PC-9 (cell line): Measurements from ENCODE around the gene RING1. TPM values are rescaled to one million over a fixed set of nuclear protein-coding genes. Genes with fewer than 3 reads are reported as not detected.

ENCODE experiments used
- BruUV-seq: library from RNA; stranded (reverse); fragments of 400-500 nt; replicated peaks from 2 replicates; lab custom pipeline; 2021; lab: Mats Ljungman, UMichigan
- CTCF ChIA-PET: fragments of 300-600 bp; sonication (Branson Sonifier 250); formaldehyde crosslinking; loops from one replicate; lab custom pipeline; 2022; ENCODE audit warnings: antibody characterized with exemption; lab: Charles Lee
- POLR2A ChIA-PET: fragments of 300-600 bp; sonication (Branson Sonifier 250); formaldehyde crosslinking; loops from one replicate; lab custom pipeline; 2022; ENCODE audit warnings: antibody characterized with exemption; ENCODE audit not compliant: unreplicated experiment; lab: Charles Lee
- DNase-seq, 2 experiments: peaks; one replicate each; pipeline versions ENCODE4 v3.0.0 to v3.0.0-alpha.2; 2015 to 2022; ENCODE audit warnings: mixed read lengths in 1 of 2
- H2AFZ ChIP-seq: fragments of 200-600 bp; sonication (generic); 2 replicates; pipeline ENCODE4 v1.8.1; 2017; ENCODE audit warnings: antibody characterized with exemption
- H3F3A ChIP-seq: fragments of 200-600 bp; sonication (generic); 2 replicates; pipeline ENCODE4 v1.8.1; 2017; ENCODE audit warnings: antibody characterized with exemption, mild to moderate bottlenecking, low read depth; ENCODE audit not compliant: insufficient read depth
- H3K27ac ChIP-seq: fragments of 200-600 bp; sonication (generic); 2 replicates; pipeline ENCODE4 v1.6.1; 2016; ENCODE audit warnings: mixed run types
- H3K27me3 ChIP-seq: fragments of 200-600 bp; sonication (generic); 2 replicates; pipeline ENCODE4 v1.6.1; 2016; ENCODE audit warnings: low read depth, mixed run types; ENCODE audit not compliant: insufficient read depth
- H3K36me3 ChIP-seq: fragments of 200-600 bp; sonication (generic); 2 replicates; pipeline ENCODE4 v1.6.1; 2016; ENCODE audit warnings: low read depth, mixed run types
- H3K4me1 ChIP-seq: fragments of 200-600 bp; sonication (generic); replicated peaks from 2 replicates; pipeline ENCODE4 v1.6.1; 2016; ENCODE audit warnings: mixed run types; ENCODE audit not compliant: insufficient read depth
- H3K4me2 ChIP-seq: fragments of 200-600 bp; sonication (generic); 2 replicates; pipeline ENCODE4 v1.6.1; 2017; ENCODE audit warnings: mixed run types
- H3K4me3 ChIP-seq: fragments of 200-600 bp; sonication (generic); 2 replicates; pipeline ENCODE4 v1.6.1; 2016; ENCODE audit warnings: mixed run types
- H3K79me2 ChIP-seq: fragments of 200-600 bp; sonication (generic); 2 replicates; pipeline ENCODE4 v1.6.1; 2017; ENCODE audit warnings: low read depth, mixed run types
- H3K9me2 ChIP-seq: fragments of 200-600 bp; sonication (generic); 2 replicates; pipeline ENCODE4 v1.8.1; 2017; ENCODE audit warnings: mild to moderate bottlenecking; ENCODE audit not compliant: insufficient read depth
- H3K9me3 ChIP-seq: fragments of 200-600 bp; sonication (generic); 2 replicates; pipeline ENCODE4 v1.8.1; 2016; ENCODE audit warnings: low read depth; ENCODE audit not compliant: insufficient read depth
- H4K20me1 ChIP-seq: fragments of 200-600 bp; sonication (generic); 2 replicates; pipeline ENCODE4 v1.8.1; 2017; ENCODE audit not compliant: insufficient read depth
- EZH2 ChIP-seq: fragments of 200-600 bp; sonication (generic); IDR thresholded peaks from 2 replicates; pipeline ENCODE4 v1.8.0; 2017; ENCODE audit warnings: antibody characterized with exemption, low read depth
- intact Hi-C: fragments of 100-400 bp; cut with micrococcal nuclease; formaldehyde crosslinking; loops from one replicate; pipeline ENCODE4 v1.10.0; 2022; ENCODE audit not compliant: unreplicated experiment
- total RNA-seq: library from RNA; stranded (reverse); gene quantifications from 2 replicates; pipeline ENCODE4 v1.2.3, GENCODE V29; 2021
- TF ChIP-seq, protein P1 (sequence below): fragments of 200-600 bp; sonication (generic); conservative IDR thresholded peaks from 2 replicates; pipeline ENCODE4 v1.6.1; 2017; ENCODE audit warnings: mixed run types, antibody characterized with exemption, mild to moderate bottlenecking, moderate library complexity

Gene RING1
- total RNA-seq, 1 experiment from 2014 or later = 18.9 TPM

DNA sequence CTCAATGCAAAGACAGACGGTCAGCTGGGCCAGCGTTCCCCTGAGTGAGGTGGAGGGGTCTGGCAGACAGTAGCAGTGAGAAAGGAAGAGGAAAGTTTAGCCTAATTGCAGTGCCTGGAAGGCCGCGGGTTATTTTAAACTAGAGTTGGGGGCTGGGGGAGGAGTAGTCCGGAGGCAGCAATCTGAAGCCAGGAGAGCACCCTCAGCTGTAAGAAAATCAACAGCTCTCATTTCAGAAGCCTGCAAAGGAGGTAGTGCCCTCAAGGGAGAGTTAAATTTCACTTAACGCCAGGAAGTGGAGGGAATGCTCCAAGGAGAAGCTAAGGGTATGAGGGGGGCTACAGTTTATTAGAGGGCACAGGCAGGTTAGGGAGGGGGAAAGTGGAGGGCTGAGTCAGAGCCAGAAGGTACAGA, 26.9 kb downstream of the RING1 start:
- no peak for DNase-seq
- TF ChIP-seq EZH2 = no peak
- TF ChIP-seq, protein P1, sequence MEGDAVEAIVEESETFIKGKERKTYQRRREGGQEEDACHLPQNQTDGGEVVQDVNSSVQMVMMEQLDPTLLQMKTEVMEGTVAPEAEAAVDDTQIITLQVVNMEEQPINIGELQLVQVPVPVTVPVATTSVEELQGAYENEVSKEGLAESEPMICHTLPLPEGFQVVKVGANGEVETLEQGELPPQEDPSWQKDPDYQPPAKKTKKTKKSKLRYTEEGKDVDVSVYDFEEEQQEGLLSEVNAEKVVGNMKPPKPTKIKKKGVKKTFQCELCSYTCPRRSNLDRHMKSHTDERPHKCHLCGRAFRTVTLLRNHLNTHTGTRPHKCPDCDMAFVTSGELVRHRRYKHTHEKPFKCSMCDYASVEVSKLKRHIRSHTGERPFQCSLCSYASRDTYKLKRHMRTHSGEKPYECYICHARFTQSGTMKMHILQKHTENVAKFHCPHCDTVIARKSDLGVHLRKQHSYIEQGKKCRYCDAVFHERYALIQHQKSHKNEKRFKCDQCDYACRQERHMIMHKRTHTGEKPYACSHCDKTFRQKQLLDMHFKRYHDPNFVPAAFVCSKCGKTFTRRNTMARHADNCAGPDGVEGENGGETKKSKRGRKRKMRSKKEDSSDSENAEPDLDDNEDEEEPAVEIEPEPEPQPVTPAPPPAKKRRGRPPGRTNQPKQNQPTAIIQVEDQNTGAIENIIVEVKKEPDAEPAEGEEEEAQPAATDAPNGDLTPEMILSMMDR = no peak
- no peaks in the 10 kb centered on the region for H3K9me3 ChIP-seq
- ChIA-PET CTCF (no interaction called here), POLR2A (no interaction called here)
- no peaks in the 10 kb centered on the region for H3K79me2 ChIP-seq
- no peaks in the 10 kb centered on the region for H3K9me2 ChIP-seq
- H3F3A ChIP-seq = no peaks in the 10 kb centered on the region
- no peaks in the 10 kb centered on the region for H4K20me1 ChIP-seq
- intact Hi-C loops = no loop called here
- peaks cover 87% of the 10 kb centered on the region for H3K27me3 ChIP-seq
- no peak overlapping the region for H3K27ac ChIP-seq
- H3K4me1 ChIP-seq = no peaks in the 10 kb centered on the region
- no TSS peak for BruUV-seq
- no peak overlapping the region for H3K4me3 ChIP-seq
- no peaks in the 10 kb centered on the region for H3K36me3 ChIP-seq
- no peak overlapping the region for H3K4me2 ChIP-seq
- no peak overlapping the region for H2AFZ ChIP-seq

DNA sequence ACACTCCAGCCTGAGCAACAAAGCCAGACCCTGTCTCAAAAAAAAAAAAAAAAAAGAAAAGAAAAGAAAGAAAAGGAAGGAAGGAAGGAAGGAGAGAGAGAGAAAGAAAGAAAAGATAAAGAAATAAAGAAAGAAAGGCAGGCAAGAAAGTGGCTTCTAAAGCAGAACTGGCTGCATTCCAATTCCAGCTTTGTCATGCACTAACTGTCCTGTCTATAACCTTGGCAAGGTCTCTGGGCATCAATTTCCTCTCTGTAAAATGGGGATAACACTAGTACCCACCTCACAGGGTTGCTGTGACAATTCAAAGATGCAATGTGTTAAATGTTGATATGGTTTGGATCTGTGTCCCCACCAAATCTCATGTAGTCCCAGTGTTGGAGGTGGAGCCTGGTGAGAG, 28.0 kb downstream of the RING1 start:
- no peaks in the 10 kb centered on the region for H3F3A ChIP-seq
- no peaks in the 10 kb centered on the region for H3K9me3 ChIP-seq
- H3K4me1 ChIP-seq = no peaks in the 10 kb centered on the region
- ChIA-PET CTCF (no interaction called here), POLR2A (interaction anchor here (0.7 kb wide), 1 partner anchor 114 kb away, joined by 16 read pairs; no protein-coding TSS in a partner anchor)
- H3K27me3 ChIP-seq = peaks cover 90% of the 10 kb centered on the region
- intact Hi-C loops = no loop called here
- no peak overlapping the region for H3K4me2 ChIP-seq
- no peak overlapping the region for H2AFZ ChIP-seq
- no peaks in the 10 kb centered on the region for H3K79me2 ChIP-seq
- H3K36me3 ChIP-seq = no peaks in the 10 kb centered on the region
- H3K4me3 ChIP-seq = no peak overlapping the region
- no peak for DNase-seq
- no TSS peak for BruUV-seq
- no peak overlapping the region for H3K27ac ChIP-seq
- no peaks in the 10 kb centered on the region for H4K20me1 ChIP-seq
- no peaks in the 10 kb centered on the region for H3K9me2 ChIP-seq
- TF ChIP-seq, protein P1 = no peak
- TF ChIP-seq EZH2 = no peak

DNA sequence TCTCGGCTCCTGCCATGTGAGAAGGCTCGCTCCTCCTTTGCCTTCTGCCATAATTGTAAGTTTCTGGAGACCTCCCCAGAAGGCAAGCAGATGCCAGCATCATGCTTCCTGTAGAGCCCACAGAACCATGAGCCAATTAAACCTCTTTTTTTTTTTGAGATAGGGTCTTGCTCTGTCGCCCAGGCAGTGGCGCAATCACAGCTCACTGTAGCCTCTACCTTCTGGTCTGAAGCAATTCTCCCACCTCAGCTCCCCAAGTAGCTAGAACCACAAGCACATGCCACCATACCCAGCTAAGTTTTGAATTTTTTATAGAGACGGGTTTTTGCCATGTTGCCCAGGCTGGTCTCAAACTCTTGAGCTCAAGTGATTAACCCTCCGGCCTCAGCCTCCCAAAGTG, 28.6 kb downstream of the RING1 start:
- no peaks in the 10 kb centered on the region for H3K4me1 ChIP-seq
- H3K4me2 ChIP-seq = no peak overlapping the region
- intact Hi-C loops = no loop called here
- H3K9me3 ChIP-seq = no peaks in the 10 kb centered on the region
- no peak overlapping the region for H3K27ac ChIP-seq
- no peaks in the 10 kb centered on the region for H3F3A ChIP-seq
- H2AFZ ChIP-seq = no peak overlapping the region
- no peak for DNase-seq
- H3K4me3 ChIP-seq = no peak overlapping the region
- H3K27me3 ChIP-seq = peaks cover 91% of the 10 kb centered on the region
- TF ChIP-seq, protein P1 = no peak
- H4K20me1 ChIP-seq = no peaks in the 10 kb centered on the region
- no peaks in the 10 kb centered on the region for H3K9me2 ChIP-seq
- BruUV-seq = no TSS peak
- POLR2A ChIA-PET = interaction anchor here (0.7 kb wide), 1 partner anchor 115 kb away, joined by 16 read pairs; no protein-coding TSS in a partner anchor
- CTCF ChIA-PET = no interaction called here
- H3K36me3 ChIP-seq = no peaks in the 10 kb centered on the region
- H3K79me2 ChIP-seq = no peaks in the 10 kb centered on the region
